Measurements from ENCODE around the gene DENND2D. TPM values are rescaled to one million over a fixed set of nuclear protein-coding genes. Genes with fewer than 3 reads are reported as not detected.

Gene DENND2D
- total RNA-seq, 1 donor from 2014 or later: 1.8 TPM

GRCh38 chr1:111221276-111221632 lies 20.8 kb upstream of the DENND2D start:
- DNase-seq: no peak
- Histone ChIP-seq H3K36me3 (no peaks in the 10 kb centered on the region), H3K4me3 (no peak overlapping the region), H3K27ac (replicated peaks) (no peak overlapping the region), H3K27me3 (ENCODE audit: low read depth) (no peaks in the 10 kb centered on the region), H3K4me1 (peaks cover 8% of the 10 kb centered on the region), H3K9me3 (replicated peaks) (no peaks in the 10 kb centered on the region)
- intact Hi-C loops (cut with micrococcal nuclease): no loop called here
- TF ChIP-seq CTCF (IDR thresholded peaks at IDR 0.05; ENCODE audit: borderline replicate concordance): no peak

- H3K36me3 ChIP-seq: no peaks in the 10 kb centered on the region
- intact Hi-C loops (cut with micrococcal nuclease): no loop called here
- peaks cover 8% of the 10 kb centered on the region for H3K4me1 ChIP-seq
- H3K4me3 ChIP-seq: no peak overlapping the region
- no peaks in the 10 kb centered on the region for H3K9me3 ChIP-seq (replicated peaks)
- H3K27ac ChIP-seq (replicated peaks): no peak overlapping the region
- no peak for DNase-seq
- H3K27me3 ChIP-seq (ENCODE audit: low read depth): no peaks in the 10 kb centered on the region
- TF ChIP-seq CTCF (IDR thresholded peaks at IDR 0.05; ENCODE audit: borderline replicate concordance): no peak
Observed at GRCh38 chr1:111220302-111220890, 19.9 kb upstream of the DENND2D start.

GRCh38 chr1:111219557-111220286 lies 19.3 kb upstream of the DENND2D start:
- DNase-seq: no peak
- H3K27me3 ChIP-seq (ENCODE audit: low read depth): no peaks in the 10 kb centered on the region
- no peaks in the 10 kb centered on the region for H3K36me3 ChIP-seq
- no peak overlapping the region for H3K27ac ChIP-seq (replicated peaks)
- TF ChIP-seq CTCF (IDR thresholded peaks at IDR 0.05; ENCODE audit: borderline replicate concordance): no peak
- no peaks in the 10 kb centered on the region for H3K9me3 ChIP-seq (replicated peaks)
- intact Hi-C loops (cut with micrococcal nuclease): no loop called here
- H3K4me1 ChIP-seq: peaks cover 8% of the 10 kb centered on the region
- H3K4me3 ChIP-seq: no peak overlapping the region

GRCh38 chr1:111218701-111219556 lies 18.5 kb upstream of the DENND2D start:
- no peak overlapping the region for H3K4me3 ChIP-seq
- H3K4me1 ChIP-seq: peaks cover 8% of the 10 kb centered on the region
- no peaks in the 10 kb centered on the region for H3K9me3 ChIP-seq (replicated peaks)
- no peak overlapping the region for H3K27ac ChIP-seq (replicated peaks)
- H3K27me3 ChIP-seq (ENCODE audit: low read depth): peaks cover 4% of the 10 kb centered on the region
- intact Hi-C loops (cut with micrococcal nuclease): no loop called here
- no peak for DNase-seq
- no peak for TF ChIP-seq CTCF (IDR thresholded peaks at IDR 0.05; ENCODE audit: borderline replicate concordance)
- no peaks in the 10 kb centered on the region for H3K36me3 ChIP-seq

GRCh38 chr1:111217183-111217910 lies 16.9 kb upstream of the DENND2D start:
- no peaks in the 10 kb centered on the region for H3K36me3 ChIP-seq
- no peaks in the 10 kb centered on the region for H3K9me3 ChIP-seq (replicated peaks)
- intact Hi-C loops (cut with micrococcal nuclease): no loop called here
- H3K27ac ChIP-seq (replicated peaks): no peak overlapping the region
- peaks cover 14% of the 10 kb centered on the region for H3K27me3 ChIP-seq (ENCODE audit: low read depth)
- no peak for DNase-seq
- H3K4me3 ChIP-seq: no peak overlapping the region
- H3K4me1 ChIP-seq: peaks cover 8% of the 10 kb centered on the region
- no peak for TF ChIP-seq CTCF (IDR thresholded peaks at IDR 0.05; ENCODE audit: borderline replicate concordance)

Data from left ventricle myocardium inferior (tissue), 1 donor.